Endothelial cell of hepatic sinusoid (primary cell): ENCODE data around the gene DCAF6.
"Not testable (repeated sequence)": the region's sequence is repeated elsewhere in the genome, so short reads cannot be mapped to it uniquely, and the experiment has no call there.

ENCODE experiments used
- in situ Hi-C: cut with HindIII; loops from 2 replicates; pipeline ENCODE4 v1.10.0; 2017; ENCODE audit warnings: low sequenced_read_pairs

The DCAF6 gene

DNA sequence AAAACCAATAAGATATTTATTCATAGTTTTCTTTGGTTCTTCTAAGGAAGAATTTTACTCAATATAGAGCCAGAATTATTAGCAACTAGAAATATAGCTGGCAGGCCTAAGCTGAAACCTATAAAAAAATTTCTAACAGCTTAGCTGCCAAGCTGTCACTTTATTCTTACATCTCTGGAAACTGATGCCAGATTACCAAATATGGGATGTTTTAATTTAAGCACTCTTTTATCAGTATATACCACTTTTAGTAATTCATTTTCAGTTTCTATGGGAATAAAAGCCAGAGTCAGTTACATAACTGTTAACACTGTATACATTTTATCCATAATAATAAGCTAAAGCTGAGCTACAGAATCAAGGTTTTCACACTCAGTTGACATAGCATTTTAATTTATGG is 69.0 kb downstream of the DCAF6 start:
- in situ Hi-C loops: no loop called here

DNA sequence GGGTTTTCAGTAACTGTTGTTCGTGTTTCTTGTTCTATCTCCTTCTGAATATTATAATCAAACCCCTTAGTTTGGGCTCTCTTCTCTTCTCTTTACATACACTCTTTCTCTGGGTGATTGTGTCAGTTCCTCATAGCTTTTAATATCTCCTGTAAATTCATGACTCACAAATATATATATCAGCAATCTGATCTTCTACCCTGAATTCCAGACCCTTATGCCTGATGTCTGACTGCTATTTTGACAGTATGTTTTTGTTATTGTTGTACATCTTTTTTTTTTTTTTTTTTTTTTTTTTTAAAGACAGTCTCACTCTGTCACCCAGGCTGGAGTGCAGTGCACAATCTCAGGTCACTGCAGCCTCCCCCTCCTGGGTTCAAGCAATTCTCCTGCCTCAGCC is 71.2 kb downstream of the DCAF6 start:
- in situ Hi-C loops: no loop called here

DNA sequence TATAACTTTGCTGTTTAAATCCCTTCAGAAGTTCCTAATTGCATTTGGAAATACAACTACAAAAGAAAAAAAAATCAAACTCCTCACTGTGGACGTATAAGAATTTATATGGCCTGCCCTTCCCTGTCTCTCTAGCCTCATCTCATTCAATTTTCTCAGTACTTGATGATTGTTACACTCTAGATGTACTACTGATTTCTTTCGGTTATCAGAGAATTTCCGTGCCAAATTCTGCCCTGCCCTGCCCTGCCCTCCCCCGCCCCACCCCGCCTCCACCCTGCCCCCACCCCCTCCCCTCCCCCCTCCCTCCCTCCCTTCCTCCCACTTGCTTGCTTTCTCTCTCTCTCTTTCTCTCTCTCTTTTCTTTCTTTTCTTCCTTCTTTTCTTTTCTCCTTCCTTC is 72.1 kb downstream of the DCAF6 start:
- in situ Hi-C loops: no loop called here

DNA sequence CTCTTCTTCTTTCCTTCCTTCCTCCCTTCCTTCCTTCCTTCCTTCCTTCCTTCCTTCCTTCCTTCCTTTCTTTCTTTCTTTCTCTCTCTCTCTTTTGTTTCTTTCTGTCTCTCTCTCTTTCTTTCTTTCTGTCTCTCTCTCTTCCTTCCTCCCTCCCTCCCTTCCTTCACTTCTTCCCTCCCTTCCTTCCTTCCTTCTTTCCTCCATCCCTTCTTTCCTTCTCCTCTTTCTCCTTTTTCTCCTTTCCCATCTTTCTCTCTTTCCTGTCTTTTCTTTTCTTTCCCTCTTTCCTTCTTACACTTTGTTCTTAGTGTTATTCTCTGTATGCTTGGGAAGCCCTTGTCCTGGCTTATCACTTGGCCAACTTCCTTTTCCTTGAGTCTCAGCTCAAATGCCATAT is 72.8 kb downstream of the DCAF6 start:
- in situ Hi-C loops: no loop called here

DNA sequence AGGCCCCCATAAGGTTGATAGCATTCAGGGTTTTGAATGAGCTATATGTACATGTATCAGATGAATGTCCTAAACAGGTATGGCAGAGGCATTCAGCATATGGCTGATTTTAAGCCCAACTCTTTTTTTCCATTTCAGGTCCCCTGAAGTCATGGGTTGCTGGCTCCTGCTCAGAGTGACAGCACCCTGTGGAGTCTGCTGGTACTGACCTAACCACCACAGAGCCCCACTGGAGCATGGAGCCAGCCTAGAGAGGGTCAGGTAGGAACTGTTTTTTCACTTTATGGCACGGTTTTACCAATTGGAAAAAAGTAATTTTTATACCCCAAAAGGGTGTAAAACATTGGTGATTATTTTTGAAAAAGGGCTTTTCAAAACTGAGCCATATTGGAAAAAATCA is 82.9 kb downstream of the DCAF6 start:
- in situ Hi-C loops: no loop called here

DNA sequence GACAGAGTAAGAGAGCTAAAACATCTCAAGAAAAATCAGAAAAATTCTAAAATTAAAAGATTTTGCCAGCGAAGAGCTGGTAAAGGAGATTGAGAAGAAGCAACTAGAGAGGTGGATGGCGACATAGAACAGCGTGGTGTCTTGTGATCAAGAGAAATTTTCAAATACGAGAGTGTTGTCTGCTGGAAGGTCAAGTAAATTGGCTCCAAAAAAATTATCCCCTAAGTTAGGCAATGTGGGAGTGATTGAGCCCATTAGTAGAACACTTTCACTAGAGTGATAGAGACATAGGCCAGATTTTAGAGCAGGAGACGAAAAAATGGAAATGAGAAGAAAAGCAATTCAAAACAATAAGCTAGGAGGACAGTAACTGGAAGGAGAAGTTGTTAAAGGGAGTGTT is 94.7 kb downstream of the DCAF6 start:
- in situ Hi-C loops: no loop called here

DNA sequence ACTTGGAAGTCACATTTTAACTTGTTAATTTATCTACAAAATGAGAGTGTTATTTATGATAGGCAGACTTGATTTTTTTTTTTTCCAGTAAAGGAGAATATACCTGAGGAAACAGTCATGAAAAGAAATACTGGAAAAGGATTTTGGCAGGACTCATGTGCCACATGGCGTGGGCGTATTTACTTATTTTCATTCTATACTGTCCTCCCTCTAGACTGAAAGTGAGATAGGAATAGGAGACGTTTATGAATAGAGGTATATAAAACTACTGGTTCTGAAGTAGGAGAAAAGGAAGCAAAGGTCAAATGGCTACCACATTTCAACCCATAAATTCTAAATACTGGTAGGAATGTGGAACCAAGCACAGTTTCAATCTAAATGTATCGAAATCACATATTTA is 95.1 kb downstream of the DCAF6 start:
- in situ Hi-C loops: no loop called here

DNA sequence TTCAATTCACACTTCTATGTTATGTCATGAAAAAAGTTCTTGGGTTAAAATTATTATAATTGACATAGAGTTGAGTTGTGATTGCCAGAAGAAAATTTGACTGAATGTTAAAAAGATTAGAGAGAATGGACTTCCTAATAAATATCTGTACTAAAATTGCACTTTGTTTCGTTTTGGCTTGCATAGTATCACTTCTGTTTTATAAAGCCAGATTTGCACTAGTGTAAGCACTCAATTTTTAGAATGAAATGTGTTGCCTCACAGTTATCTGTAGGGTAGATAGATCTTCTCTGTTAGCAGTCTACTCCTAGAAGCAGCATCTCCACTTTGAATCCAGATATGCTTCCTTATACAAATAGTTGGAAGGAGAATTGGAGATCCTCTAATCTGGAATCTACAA is 95.5 kb downstream of the DCAF6 start:
- in situ Hi-C loops: no loop called here

DNA sequence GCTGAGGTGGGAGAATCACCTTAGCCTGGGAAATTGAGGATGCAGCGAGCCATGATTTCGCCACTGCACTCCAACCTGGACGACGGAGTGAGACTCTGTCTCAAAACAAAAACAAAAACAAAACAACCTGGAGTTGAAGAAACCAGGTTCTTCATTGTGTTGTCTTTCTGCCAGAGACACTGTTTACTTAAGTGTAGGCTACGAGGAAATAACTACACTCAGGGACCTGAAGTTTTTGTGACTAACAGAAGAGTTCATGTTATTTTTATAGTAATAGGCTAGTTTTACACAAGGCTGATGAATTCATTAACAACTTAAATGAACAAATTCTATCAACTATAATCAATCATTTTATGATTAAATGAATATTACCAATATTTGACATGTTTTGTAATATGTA is 98.9 kb downstream of the DCAF6 start:
- in situ Hi-C loops: no loop called here

DNA sequence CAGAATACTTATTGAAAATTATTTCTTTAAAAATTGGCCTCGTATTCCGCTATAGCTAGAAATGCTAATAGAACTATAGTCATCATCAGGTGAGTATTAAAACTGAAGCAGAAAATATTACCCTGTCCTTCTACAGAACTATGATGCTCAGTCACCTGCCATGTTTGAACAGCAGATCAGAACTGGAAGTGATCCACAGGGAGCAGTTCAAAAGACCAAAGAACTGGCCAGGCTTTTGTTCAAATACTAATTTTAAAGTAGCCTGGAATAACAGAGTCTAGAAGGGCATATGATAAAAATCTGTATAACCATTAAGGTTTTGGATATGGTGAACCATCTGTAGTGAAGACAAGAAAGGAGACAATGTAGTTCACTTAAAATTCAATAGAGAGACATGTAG is 105.9 kb downstream of the DCAF6 start:
- in situ Hi-C loops: no loop called here

DNA sequence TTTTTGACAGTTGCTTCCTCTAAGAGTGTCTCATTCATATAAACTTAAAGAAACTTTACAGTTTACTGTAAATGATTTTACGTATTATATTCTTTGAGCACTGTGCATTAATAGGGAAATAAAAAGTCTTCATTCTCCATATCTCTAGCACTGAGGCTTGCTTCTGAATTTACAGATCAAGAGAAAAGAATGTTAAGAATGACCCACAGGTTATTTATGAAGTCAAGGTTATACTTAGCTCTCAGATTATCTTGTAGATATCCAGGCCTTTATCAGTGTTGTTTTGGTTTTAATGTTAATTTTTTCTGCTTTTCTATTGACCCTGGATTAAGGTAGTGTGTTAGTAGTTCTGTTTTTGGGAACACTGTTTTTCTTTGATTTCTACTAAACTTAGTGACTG is 108.8 kb downstream of the DCAF6 start:
- in situ Hi-C loops: no loop called here

DNA sequence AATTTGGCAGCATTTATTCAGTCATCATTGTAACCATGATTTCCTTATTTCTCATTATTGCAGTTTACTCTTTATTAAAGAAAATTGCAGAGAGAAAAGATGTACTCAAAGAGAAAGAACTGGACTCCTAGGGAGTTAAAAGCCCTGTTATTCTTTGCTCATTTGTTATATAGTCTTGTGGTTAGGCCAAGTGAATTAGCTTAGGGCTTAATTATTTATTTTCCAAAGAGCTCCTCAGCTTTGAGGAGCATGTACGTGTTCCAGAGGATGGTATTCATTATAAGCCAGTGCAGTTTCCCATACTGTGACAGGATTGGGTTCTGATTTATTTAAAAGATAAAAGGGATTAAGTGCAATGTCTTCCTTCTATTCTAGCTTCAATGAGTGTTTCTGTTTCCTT is 113.8 kb downstream of the DCAF6 start:
- in situ Hi-C loops: no loop called here

DNA sequence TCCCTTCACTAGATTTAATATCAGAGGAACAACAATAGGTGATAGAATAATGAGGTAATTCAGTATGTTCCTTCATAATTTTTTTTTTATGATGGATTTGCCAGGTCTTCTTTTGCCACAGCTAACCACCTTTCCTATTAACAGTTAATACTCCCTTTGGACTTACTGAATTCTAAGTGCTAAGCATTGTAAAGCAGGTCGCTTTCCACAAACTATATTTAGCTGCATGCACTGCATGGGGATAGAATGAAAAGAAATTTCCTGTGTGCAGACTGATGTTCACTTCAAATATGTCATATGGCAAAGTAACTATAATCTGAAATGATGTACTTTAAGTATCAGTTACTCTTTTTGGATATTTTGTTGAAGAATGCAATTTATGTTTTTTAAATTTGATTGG is 114.4 kb downstream of the DCAF6 start:
- in situ Hi-C loops: no loop called here

DNA sequence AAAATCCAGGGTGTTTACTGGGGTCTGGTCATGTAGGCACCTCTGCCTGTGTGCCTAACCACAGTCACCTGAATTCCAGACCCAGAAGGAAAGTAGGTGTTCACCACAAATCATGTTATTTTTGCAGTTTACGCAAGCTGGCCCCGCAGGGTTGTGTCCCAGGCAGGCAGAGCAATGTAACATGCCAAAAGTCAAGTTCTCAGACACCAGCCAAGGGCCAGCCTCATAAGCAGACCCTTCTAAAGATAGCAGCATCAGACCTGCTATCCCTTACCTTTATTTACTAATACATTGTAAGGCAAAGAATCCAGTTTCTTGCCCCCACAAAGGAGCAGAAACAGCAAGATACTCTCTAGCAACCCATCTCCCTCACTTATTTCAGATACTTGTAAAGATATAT is 117.2 kb downstream of the DCAF6 start:
- in situ Hi-C loops: no loop called here

DNA sequence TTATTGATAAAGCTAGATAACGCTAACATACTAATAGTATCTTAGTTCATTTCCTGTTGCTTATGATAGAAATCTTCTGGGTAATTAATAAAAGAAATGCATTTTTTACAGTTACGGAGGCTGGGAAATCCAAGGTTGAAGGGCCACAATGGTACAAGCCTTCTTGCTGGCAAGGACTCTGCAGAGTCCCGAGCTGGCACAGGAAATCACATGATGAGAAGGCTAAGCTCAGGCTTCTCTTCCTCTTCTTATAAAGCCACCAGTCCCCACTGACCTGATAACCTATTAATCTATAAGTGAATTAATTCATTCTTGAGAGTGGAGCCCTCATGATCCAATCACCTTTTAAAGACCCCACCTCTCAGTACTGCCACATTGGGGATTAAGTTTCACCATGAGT is 117.6 kb downstream of the DCAF6 start:
- in situ Hi-C loops: no loop called here

DNA sequence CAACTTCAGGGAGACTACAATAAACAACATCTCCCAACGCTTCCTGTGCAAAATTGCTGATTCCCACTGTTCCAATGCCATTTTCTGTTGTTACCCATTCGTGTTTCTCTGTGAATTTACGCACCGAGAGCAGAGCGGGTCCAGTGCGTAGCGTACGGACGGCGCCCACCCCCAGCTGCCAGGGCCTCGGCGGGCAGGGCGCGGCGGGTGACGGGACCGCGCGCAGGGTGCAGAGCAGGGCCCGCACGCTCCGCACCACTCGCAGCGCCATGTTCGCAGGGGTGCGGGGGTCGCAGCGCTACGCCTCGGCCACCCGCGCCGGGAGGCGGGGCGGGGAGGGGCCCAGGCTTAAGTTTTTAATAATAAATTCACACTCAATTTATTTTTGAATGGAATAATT is 119.7 kb downstream of the DCAF6 start:
- in situ Hi-C loops: not testable (repeated sequence)

DNA sequence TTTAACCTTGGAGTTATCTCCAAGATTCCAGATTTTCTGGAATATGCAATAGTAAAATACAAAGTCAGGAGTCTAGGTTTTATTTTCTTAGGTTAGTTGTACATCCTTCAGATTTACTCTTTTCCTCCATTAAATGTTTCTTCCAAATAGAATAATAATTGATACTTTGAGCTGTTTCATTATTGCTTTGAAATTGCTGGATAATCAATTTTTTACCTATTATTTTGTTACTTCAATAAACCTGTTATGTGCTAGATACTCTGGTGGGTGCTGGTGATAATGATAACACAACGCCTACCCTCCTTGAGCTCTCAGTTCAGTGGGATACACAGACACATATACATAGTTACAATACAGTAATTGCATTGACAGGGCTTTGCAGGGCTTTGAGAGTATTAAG is 120.9 kb downstream of the DCAF6 start:
- in situ Hi-C loops: no loop called here

DNA sequence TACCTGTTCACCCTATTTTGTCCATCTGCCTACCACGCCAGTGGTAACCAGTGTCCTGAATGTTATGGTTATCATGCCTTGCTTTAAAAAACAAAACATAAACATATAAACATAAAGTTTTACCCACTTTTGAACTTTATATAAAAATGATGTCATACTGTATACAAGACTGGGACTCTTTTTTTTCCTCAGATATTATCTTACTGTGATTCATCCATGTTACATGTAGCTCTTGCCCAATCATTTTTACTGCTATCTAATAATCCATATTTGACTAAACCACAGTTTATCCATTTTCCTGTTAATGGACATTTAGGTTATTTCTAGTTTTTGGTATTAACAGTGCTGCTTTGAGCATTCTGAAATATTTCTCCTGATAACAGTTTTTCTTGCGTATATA is 121.4 kb downstream of the DCAF6 start:
- in situ Hi-C loops: no loop called here

DNA sequence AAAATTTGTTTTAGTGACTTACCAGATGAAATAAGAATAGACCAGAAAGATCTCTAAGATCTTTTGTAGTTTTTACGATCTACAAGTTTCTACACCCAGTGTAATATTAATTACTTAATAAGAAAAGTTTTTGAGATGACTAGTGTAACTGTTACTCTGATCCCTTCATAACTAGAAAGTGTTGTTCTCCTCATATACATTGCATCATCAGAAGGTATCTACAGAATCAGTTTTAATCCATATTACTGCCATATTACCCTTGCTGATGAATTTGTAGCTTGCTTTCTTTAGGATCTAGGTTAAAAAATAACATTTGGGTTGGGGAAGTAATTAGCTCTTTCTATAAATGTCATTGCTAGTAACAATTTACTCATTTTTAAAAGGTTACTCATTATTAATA is 127.7 kb downstream of the DCAF6 start:
- in situ Hi-C loops: no loop called here

DNA sequence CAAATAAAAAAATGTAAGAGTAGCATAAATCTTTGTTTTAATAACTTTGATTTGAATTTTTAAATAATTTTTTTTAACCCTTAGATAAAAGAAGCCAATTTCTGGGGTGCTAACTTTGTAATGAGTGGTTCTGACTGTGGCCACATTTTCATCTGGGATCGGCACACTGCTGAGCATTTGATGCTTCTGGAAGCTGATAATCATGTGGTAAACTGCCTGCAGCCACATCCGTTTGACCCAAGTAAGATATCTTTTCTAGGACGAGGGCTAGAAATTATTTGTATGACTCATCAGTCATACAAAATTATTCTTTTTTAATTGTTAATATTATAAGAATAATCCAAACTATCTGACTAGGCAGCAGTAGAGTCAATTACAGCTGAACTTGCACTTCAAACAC is 129.0 kb downstream of the DCAF6 start:
- in situ Hi-C loops: no loop called here

DNA sequence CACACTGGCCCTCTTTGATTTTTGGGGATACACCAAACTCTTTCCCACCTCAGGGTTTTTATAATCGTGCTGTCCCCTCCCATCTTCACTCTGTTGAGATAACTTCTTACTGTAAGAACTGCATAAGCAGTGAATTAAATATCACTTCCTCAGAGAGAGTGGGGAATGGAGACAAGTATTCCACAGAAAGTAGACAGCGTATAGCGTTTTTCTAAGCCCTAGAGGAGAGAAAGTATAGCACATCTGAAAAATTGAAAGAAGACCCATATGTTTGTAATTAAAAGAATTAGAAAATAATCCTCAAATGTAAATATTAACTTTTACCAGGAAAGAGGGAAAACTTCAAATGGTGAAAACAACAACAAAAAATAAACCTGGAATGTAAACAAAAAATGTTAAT is 132.9 kb downstream of the DCAF6 start:
- in situ Hi-C loops: no loop called here

DNA sequence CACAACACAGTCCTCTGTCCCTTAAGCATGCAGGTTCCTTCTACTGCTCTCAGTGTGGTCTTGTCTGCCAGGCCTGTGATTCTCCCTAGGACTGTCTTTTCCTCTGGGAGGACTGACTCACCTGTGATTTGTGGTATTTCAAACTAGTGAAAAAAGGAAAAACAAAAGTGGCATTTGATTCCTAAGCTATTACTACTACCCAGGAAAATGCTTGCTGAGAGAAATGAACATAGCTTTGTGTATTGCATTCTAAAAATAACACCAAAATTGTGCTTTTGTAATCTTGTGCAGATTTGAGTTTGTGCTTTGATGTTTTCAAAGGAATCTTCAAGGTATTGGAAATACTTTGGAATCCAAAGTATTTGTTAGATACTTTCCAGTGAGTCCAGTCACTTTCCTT is 143.3 kb downstream of the DCAF6 start:
- in situ Hi-C loops: no loop called here

DNA sequence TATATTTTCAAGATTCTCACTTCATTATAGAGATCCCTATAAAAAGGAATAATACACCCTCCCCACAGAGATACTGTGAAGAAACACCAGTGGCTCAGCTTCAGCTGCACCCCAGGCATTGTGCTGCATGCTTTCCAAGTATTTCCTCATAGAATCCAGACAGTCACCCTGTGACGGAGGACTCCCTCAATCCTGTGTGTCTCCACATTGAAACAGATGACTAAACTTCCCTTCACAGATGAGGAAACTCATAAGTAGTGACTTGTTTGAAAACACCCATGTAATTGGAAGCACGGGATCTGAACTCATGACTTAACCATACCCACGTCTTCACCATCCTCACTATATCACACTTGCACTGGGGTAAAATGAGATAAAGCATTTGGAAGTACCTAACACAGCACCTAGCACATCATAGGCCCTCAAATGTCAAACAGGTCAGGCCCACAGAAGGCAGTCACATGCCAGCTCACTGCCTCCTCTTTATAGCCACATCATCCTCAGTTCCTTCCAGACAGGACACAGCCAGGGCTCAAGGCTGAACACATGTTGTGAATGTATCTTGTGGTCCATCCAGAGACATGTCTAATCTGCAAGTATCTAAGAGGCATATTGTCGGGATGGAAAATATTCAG is 145.0 kb downstream of the DCAF6 start:
- in situ Hi-C loops: no loop called here
